NB4 (cell line): ENCODE results near the gene HOXD1.

ENCODE experiments used
- DNase-seq: peaks from one replicate; pipeline ENCODE4 v3.0.0; 2010; ENCODE audit warnings: low read depth
- H3K4me3 ChIP-seq: one replicate; pipeline ENCODE4 v1.5.1; 2011; ENCODE audit warnings: mild to moderate bottlenecking, low read depth, low read length, moderate library complexity
- CTCF ChIP-seq: IDR thresholded peaks from one replicate; pipeline ENCODE4 v1.5.1; 2012; ENCODE audit warnings: low read depth, low read length
- MAX ChIP-seq: IDR thresholded peaks from 2 replicates; pipeline ENCODE4 v1.6.1; 2011; ENCODE audit warnings: low read depth, low read length
- MYC ChIP-seq: IDR thresholded peaks from 2 replicates; pipeline ENCODE4 v1.6.1; 2011; ENCODE audit warnings: low read depth, low read length
- POLR2A ChIP-seq: IDR thresholded peaks from 2 replicates; pipeline ENCODE4 v1.6.1; 2011; ENCODE audit warnings: mild to moderate bottlenecking; ENCODE audit not compliant: insufficient read length; ENCODE audit errors: extremely low read depth

HOXD1 gene

GRCh38 chr2:176148751-176149421 lies 39.6 kb upstream of the HOXD1 start:
- no peak for DNase-seq
- TF ChIP-seq CTCF (no peak), POLR2A (no peak), MAX (no peak), MYC (no peak)

GRCh38 chr2:176149481-176149938 lies 39.0 kb upstream of the HOXD1 start:
- no peak for TF ChIP-seq MAX
- no peak for TF ChIP-seq CTCF
- no peak for TF ChIP-seq POLR2A
- TF ChIP-seq MYC, result no peak

More at GRCh38 chr2:176148751-176149421, 39.6 kb upstream of the HOXD1 start:
- no peak overlapping the region for H3K4me3 ChIP-seq

GRCh38 chr2:176149939-176150583 lies 38.4 kb upstream of the HOXD1 start:
- DNase-seq, result no peak
- TF ChIP-seq MAX (no peak), MYC (no peak), CTCF (no peak), POLR2A (no peak)
- no peak overlapping the region for H3K4me3 ChIP-seq

More at GRCh38 chr2:176149481-176149938, 39.0 kb upstream of the HOXD1 start:
- no peak overlapping the region for H3K4me3 ChIP-seq
- no peak for DNase-seq

- TF ChIP-seq CTCF, result no peak
- TF ChIP-seq POLR2A, result no peak
- TF ChIP-seq MYC, result no peak
- TF ChIP-seq MAX, result no peak
- no peak for DNase-seq
- no peak overlapping the region for H3K4me3 ChIP-seq
Observed at GRCh38 chr2:176150584-176151441, 37.7 kb upstream of the HOXD1 start.

- no peak for TF ChIP-seq CTCF
- TF ChIP-seq MAX, result no peak
- TF ChIP-seq POLR2A, result no peak
- no peak for TF ChIP-seq MYC
Observed at GRCh38 chr2:176151442-176152287, 36.8 kb upstream of the HOXD1 start, which contains the start of gene HOXD4. HOXD4 (plus strand) TSS chr2:176151550; CDS start chr2:176151634, 84 bp downstream.

More at GRCh38 chr2:176151442-176152287, 36.8 kb upstream of the HOXD1 start, which contains the start of gene HOXD4:
- H3K4me3 ChIP-seq, result no peak within 1 kb of the TSS
- no peak for DNase-seq
